NCI-H187 (cell line): Measurements from ENCODE around the gene BTAF1.

ENCODE experiments used
- DNase-seq, 2 experiments: peaks; one replicate each; lab custom pipeline; 2025; lab: John Stamatoyannopoulos, UW

BTAF1 gene

DNA sequence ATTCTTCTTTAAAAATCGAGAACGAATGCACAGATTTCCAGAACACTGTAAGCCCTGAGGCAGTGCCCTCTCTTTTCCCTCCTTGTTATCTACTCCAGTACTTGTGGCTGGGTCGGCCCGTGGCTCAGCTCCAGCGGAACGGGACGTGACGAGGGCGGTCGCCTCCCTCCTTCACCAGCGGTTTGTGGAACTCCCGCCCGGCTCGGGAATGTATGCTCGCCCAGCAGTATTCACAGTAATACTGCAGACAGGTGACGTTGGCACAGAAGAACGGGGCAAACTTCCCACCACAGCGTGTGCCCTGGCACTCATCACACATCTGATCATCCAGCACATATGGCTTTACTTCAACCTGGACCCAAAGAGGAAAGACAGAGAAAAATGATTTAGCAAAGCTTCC, 128.5 kb downstream of the BTAF1 start:
- DNase-seq = no peak

DNA sequence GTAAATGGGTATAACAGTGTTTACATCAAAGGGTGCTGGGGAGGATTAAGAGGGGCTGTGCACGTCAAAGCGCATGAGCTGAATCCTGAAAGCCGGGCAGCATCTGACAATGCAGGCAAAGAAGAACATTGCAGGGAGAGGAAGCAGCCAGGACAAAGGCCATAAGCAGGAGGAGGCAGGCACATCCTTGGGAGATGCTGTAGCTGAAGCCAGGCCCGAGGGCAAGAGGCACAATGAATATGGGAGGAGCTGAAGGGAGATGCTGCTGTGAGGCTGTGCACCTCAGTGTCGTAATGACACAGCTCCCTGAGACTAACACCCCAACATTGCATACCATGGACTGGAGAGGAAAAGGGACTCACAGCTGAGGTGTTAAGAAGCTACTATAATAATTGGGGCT, 129.2 kb downstream of the BTAF1 start:
- DNase-seq = no peak

DNA sequence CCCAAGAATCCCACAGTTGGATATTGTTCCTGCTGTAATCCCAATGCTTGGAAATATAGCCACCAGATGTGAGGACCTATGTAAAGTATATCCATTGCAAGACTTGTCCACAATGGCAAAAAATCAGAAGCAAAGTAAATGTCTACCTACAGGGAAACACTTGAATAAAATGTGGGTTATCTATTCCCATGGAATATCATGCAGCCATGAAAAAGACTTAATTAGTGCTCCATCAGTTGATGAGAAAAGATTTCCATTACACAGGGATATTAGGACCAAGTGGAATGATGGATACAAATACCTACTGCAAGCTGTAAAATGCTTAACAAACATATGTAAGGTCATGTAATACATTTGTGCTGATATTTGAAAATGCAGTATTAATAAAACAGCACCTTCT, 131.2 kb downstream of the BTAF1 start:
- no peak for DNase-seq

DNA sequence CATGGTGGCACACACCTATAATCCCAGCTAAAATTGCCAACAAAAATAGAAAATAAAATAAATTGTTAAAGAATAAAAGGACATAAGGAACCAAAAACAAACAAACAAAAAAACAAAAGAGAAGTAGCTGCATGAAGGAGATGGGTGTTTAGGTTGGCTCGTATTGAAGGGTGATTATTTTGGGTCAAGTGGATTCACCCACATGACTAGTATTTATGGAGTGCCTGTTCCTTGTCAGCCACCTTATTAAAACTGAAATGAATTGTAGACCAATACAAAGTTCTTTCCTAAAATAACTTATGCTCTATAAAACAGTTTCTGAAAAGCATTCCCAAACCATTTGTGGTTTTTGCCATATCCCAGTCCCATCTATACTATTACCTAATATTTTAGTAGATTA, 138.7 kb downstream of the BTAF1 start:
- DNase-seq = no peak

DNA sequence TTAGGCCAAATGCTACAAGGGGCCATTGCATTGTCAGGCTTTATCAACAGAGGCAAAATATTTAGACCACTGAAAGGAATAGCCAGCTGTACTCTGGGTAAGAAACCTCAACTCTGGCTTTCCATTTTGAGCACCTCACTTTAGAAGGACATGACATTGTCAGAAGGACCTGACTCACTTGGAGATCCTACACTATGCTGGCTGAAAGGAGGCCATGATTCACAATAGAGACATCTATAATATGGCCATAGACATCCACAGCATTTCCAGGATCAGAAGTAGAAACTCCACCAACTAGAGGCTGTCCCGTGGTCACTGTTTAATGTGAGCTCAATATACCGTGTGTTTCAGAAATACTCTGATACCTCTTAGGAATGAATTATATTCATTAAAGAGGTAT, 140.9 kb downstream of the BTAF1 start:
- no peak for DNase-seq

DNA sequence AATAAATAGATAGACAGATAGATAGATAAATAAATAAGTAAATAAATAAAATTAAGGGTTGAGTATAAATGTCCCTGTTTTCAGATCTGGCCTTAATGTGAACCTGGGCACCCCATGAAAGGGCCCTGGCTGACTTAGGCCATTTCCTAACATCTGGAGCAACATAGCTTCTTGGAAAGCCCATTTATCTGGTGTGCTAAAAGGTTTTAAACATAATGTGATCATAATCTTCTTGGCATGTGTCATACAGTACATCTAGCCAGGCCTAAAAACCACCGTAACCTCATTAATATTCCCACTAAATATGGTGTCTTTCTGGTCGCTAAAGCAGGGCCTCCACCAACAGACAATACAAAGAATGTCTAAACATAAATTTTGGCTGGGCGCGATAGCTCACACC, 142.8 kb downstream of the BTAF1 start:
- DNase-seq = no peak

DNA sequence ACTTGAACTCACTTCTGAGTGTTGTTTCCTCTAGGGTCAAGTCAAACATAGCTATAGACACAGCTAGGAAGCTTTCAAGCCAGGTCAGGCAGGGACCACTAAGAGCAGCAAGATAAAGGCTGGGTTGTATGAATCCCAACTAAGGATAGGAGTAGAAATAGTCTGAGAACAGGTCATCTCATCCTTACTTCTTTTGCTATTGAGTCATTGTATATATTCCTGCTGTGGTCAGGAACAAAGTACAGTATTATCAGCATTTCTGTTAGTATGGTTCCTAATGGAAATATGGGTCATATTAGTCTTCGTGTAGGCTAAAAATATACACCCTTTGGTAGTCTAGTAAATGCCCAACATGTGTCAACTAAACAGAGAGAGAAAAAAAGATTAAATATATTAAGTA, 145.3 kb downstream of the BTAF1 start:
- no peak for DNase-seq

DNA sequence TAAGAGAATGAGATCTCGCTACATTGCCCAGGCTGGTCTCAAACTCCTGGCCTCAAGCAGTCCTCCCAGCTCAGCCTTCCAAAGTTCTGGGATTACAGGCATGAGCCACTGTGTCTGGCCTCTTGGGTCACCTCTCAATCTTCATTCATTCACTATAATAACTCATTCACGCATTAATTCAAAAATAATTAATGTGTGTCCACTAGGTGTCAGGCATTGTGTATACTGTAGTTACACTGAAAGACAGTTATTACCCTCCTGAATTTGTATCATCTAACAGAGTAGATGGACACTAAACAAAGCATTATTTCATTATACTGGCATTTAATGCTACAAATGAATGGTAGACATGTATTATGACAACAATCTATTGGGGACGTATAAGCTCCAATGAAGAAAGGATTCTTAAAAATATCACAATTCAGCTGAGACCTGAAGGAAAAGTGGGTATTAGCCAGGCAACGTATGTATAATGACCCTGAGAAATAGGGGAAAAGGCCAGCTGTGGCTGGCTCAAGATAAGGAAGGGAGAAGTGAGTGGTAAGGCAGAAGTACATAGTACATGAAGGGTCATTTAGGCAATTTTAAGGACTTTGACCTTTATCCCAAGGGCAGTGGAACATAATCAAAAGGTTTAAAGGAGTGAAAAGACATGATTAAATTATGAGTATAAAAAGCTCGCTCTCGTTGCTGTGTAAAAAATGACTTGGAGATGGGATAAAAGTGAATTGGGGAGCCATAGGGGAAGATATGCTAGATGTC, 150.7 kb downstream of the BTAF1 start:
- no peak for DNase-seq

DNA sequence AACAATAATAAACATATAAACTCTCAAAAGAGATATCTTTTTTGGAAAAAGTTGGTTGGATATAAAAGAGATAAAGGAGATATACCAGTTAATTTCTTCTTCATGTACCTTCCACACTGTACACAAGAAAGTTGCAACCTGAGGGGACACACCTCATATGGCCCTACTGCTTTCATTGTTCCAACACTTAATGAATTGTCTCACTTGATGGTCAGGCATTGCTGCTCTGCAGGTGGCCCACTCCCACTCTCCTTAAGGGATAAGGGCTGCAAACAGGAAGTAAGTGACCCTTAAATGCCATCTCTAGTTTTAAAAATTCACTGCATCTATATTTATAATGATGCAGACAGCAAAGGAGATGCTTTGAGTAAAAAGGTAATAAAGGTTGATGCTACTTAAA, 152.3 kb downstream of the BTAF1 start:
- no peak for DNase-seq

DNA sequence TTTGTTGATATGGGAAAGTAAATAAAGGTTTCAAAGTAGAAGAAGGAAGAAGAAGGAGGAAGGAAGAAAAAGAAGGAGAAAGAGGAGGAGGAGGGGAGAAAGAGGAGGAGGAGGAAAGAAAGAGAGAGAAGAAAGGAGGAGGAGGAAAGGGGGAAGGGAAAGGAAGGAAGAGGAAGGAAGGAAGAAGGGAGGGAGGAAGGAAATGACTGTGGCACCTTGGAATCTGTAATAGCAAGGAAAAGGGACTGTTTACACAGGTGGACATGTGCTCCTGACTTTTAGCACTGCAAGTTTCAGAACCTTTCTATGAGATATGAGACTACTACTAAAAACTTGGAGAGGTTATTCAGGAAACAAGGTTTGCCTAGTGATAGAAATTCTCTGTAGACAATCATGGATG, 153.2 kb downstream of the BTAF1 start:
- no peak for DNase-seq

DNA sequence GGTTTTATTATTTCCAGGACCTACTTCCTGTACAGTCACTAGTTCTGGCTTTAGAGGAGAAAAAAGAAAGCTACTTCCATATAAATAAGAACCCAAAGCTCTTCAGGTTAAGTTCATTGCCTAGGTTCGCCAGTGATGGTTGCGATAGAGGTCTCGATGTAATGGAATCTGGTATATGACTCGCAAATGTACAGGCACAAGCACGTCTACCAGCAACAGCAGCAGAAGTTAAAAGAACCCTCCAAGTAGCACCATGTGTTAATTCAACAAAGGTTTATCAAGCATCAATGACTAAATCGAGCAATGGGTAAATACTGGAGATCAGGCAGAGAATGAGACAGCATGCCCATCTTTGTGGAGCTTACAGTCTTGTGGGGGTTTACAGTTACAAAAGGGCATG, 155.4 kb downstream of the BTAF1 start:
- DNase-seq = no peak
